NCI-H146 (cell line): ENCODE data around the gene YEATS4.
A peak's percentile ranks its signal among the peaks of the same experiment; 100 is the strongest.

Source experiments
- DNase-seq: peaks from one replicate; lab custom pipeline; 2025; lab: John Stamatoyannopoulos, UW

YEATS4 gene

DNA sequence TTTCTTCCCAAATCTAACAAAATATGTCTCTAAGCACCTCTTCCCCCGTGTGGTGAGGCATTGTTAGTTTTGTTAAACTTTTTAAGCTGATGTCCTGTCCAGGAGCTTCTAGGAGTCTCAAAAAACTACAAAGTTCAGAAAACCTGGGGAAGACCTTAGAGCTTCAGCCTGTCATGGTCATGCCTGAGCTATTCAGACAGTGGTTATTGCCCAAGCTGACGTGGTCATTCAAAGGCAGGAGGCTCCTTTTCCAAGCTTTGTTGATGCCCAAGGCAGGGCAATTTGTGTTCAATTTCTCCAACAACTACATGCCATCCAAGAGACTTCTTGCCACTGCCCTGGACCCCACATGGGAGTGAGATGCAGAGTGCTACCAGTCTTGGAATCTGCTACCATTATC lies 17.1 kb upstream of the YEATS4 start:
- DNase-seq: no peak

- no peak for DNase-seq
Measured at GRCh38 chr12:69343357-69343756, 16.2 kb upstream of the YEATS4 start.

DNA sequence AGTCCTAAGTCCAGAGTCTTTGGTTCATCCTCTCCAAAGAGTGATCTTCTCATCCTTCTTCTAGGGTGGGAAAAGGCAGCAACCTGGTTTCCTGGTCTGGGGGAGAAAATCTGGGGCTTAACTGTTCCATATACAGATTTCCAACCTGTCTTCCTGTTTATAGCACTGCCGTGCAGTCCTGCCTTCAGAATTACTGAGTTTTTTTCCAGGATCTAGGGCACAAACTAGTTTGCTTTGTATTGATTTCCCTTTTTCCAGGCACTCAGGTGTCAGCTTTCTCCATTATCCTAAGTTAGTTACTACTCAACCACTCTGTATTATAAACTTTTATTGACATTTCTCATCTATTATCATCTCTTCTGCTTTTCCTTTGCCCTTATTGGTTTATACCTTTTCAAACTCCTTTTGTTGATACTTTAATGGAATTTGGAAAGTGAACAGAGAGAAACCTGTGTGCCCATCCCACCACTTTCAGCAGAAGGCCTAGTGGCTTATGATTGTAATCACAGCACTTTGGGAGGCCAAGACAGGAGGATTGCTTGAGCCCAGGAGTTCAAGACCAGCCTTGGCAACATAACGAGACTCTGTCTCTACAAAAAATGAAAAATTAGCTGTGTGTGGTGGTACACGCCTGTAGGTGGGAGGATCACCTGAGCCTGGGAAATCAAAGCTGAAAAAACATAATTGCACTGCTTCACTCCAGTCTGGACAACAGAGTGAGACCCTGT lies 15.5 kb upstream of the YEATS4 start:
- DNase-seq: no peak

DNA sequence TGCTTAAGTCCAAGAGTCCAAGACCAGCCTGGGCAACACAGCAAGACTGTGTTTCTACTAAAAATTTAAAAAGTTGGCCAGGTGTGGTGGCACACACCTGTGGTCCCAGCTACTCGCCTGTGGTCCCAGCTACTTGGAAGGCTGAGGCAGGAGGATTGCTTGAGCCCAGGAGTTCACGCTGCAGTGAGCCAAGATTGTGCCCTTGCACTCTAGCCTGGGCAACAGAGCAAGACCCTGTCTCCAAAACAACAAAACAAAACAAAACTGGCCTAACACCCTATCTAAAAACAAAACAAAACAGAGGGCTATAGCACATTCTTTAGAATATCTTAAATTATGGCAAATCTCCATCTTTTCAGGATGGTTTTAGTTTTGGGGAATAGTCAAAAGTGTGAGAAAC lies 14.5 kb upstream of the YEATS4 start:
- no peak for DNase-seq

DNA sequence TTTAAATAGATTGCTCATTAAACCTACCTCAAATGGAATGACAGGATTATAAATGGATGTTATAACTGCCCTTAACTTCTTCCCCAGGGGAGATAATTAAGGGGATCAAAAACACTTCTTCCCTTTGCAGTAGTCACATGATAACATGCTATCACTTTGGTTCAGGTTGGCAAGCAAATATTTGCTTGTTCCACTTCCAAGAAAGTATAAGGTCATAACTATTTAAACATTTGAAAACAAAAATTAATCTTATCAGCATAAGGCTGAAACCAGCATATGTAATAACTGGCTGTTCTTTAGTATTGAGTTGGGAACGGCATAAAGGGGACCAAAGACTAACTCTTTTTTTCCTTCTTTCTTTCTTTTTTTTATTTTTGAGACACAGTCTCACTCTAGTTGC lies 13.8 kb upstream of the YEATS4 start:
- peak; percentile 7 for DNase-seq

- no peak for DNase-seq
Measured at GRCh38 chr12:69348162-69348938, 11.2 kb upstream of the YEATS4 start, which contains the start of gene LYZ. TSS of gene LYZ (plus strand) at chr12:69348381. CDS start at chr12:69348409, 28 bp downstream.

DNA sequence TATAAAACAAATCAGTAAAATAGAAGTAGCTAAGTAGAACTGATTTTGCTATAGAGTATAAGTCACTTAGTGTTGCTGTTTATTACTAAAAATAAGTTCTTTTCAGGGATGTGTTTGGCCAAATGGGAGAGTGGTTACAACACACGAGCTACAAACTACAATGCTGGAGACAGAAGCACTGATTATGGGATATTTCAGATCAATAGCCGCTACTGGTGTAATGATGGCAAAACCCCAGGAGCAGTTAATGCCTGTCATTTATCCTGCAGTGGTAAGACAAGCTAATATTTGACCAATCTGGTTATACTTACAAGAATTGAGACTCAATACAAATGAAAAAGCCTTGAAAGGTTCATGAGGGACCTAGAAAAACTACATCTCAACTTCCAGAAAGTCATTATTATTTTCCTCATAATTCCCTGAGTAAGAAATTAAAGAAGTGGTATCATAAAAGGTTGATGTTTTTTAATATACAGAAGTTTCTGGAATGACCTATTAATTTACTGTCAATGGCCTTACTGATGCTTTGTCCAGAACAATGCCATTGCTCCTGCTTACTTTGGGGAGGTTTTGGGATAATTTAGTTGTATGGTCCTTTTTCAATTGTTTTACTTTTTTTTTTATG lies 9.4 kb upstream of the YEATS4 start:
- DNase-seq: peak; percentile 9

DNA sequence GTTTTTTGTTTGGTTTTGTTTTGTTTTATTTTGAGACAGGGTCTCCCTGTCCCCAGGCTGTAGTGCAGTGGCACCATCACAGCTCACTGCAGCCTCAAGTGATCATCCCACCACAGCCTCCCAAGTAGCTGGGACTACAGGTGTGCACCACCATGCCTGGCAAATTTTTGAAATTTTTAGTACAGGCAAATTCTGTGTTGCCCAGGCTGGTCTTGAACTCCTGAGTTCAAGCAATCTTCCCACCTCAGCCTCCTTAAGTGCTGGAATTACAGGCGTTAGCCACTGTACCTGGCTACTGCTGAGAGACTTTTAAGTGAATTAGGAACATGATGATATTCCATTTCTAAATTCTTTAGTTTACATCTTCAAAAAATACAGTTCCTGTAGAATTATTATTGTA lies 8.8 kb upstream of the YEATS4 start:
- DNase-seq: no peak

- no peak for DNase-seq
Measured at GRCh38 chr12:69351462-69352236, 7.9 kb upstream of the YEATS4 start.

DNA sequence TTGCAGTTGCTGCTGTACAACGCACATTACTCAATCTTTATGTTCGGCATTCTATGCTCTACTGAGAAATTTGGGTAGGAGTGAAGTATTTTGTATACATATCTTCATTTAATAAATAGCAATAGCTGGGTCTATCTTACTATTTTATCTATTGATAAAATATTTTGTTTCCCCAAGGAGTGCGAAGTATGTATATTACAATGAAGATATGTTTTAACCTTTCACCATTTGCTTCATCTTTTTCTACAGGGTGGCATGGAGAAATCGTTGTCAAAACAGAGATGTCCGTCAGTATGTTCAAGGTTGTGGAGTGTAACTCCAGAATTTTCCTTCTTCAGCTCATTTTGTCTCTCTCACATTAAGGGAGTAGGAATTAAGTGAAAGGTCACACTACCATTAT lies 6.6 kb upstream of the YEATS4 start:
- DNase-seq: no peak

- DNase-seq: no peak
Measured at GRCh38 chr12:69354172-69354555, 5.4 kb upstream of the YEATS4 start.

- no peak for DNase-seq
Measured at GRCh38 chr12:69354556-69355187, 4.9 kb upstream of the YEATS4 start.

DNA sequence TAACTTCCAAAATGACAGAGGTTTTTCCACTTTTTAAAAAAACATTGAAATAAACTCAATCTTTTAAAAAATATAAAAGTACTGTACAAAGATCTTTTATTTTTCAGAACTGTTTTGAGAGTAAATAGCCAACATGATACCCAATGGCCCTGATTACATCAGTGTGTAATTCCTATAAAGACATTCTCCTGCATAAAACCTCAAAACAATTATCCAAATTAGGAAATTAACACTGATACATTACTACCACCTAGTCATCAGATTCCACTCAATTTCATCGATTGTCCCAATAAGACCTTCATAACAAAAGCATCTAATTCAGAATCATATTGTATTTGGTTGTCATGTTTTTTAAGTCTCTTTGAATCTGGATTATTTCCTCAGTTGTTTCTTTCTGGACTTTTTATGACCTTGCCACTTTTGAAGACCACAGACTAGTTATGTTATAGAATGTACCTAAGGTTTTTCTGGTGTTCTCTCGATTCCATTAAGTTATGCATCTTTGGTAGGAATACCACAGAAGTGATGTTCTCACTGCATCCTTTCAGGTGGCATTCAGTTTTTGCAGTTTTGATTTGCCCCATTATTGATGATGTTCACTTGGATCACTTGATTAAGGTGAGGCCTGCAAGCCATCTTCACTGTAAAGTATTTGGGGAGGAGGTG lies 4.0 kb upstream of the YEATS4 start:
- DNase-seq: no peak

GRCh38 chr12:69360348-69360672 lies 767 bp downstream of the YEATS4 start:
- DNase-seq: no peak

GRCh38 chr12:69366796-69367195 lies 7.3 kb downstream of the YEATS4 start:
- no peak for DNase-seq

DNA sequence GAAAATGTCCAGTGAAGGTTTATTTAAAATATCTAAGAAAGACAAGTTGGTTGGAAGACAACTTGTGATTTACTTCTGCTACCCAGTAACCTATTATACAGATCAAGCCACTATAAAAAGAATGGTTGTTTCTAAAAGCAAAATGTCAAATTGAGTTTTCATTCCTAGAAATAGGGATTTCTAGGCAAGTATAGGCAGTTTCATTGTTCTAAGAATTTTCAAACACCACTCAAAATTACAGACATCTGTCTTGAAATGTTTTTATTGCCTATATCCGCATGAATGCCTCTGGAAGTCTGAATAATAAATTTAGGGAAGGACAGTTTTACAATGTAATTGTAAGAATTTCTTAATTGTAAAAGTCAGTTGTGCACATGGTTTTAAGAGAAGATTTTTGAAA lies 8.6 kb downstream of the YEATS4 start:
- DNase-seq: no peak

GRCh38 chr12:69383074-69383473 lies 23.5 kb downstream of the YEATS4 start:
- no peak for DNase-seq

- no peak for DNase-seq
Measured at GRCh38 chr12:69385038-69385437, 25.5 kb downstream of the YEATS4 start.

DNA sequence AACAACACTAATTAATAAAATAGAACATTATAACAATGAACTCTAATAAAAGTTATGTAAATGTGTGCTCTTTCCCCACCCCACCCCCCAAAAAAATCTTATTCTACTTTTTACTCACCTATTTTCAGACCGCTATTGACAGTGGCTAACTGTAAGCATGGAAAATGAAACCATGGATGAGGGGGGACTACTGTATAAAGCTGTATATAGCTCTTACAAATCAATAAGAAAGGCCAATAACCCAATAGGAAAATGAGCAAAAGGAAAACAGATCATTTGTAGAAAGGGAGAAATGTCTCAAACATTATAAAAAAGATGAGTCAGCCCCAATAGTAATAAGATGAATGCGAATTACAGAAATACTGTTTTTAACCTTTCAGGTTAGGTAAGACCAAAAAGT lies 27.4 kb downstream of the YEATS4 start:
- DNase-seq: no peak

GRCh38 chr12:69388371-69388770 lies 28.8 kb downstream of the YEATS4 start:
- DNase-seq: peak; percentile 3

DNA sequence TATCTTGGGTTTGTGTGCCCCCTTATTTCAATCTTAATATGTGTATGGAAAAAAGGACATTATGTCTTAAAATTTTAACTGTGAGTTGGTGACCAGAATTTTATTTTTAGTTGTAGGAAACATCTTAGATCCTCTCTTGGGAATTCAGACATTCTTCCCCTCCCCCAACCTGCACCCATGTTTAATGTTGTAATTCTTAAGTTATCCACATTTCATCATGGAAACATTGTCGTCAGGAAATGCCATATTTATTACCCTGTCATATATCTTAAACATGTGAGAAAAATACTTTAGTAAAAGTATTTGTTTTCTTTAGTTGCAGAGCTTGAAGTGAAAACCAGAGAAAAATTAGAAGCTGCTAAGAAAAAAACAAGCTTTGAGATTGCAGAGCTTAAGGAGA lies 30.3 kb downstream of the YEATS4 start:
- no peak for DNase-seq
